ENCODE measurements around the gene GPC6. TPM values are rescaled to one million over a fixed set of nuclear protein-coding genes. Genes with fewer than 3 reads are reported as not detected.

Gene GPC6
- total RNA-seq, 2 experiments from 2014 or later, result not detected

- ChIA-PET POLR2A (no interaction called here), CTCF (ENCODE audit: unreplicated experiment) (no interaction called here)
- Histone ChIP-seq H3K9me2 (ENCODE audit: insufficient read depth, low read length) (no peaks in the 10 kb centered on the region), H3K36me3 (ENCODE audit: insufficient read depth, low read length) (no peaks in the 10 kb centered on the region), H2AFZ (ENCODE audit: low read length) (no peak overlapping the region), H3K79me2 (ENCODE audit: insufficient read depth, low read depth, low read length) (no peaks in the 10 kb centered on the region), H4K20me1 (ENCODE audit: insufficient read depth, low read length) (no peaks in the 10 kb centered on the region), H3K4me2 (ENCODE audit: low read length) (no peak overlapping the region), H3K4me1 (ENCODE audit: insufficient read depth, low read length, poor library complexity, severe bottlenecking) (no peaks in the 10 kb centered on the region), H3K4me3 (ENCODE audit: low read depth, low read length, poor library complexity, severe bottlenecking) (no peak overlapping the region), H3K27ac (ENCODE audit: low read depth, low read length, poor library complexity, severe bottlenecking) (no peak overlapping the region), H3K9me3 (ENCODE audit: low read length) (no peaks in the 10 kb centered on the region)
- DNase-seq (ENCODE audit: low spot score), result no peak
- intact Hi-C loops (cut with micrococcal nuclease; ENCODE audit: unreplicated experiment), result no loop called here
- no peak for TF ChIP-seq CTCF (conservative IDR thresholded peaks at IDR 0.05; ENCODE audit: low read length)
- no peak for TF ChIP-seq EZH2phosphoT487 (IDR thresholded peaks at IDR 0.05; ENCODE audit: borderline replicate concordance, low read depth, low read length)
- no TSS peak for BruUV-seq (replicated peaks)
Measured at GRCh38 chr13:93305886-93306285, 79.3 kb downstream of the GPC6 start.

GRCh38 chr13:93307136-93307535 lies 80.5 kb downstream of the GPC6 start:
- H3K79me2 ChIP-seq (ENCODE audit: insufficient read depth, low read depth, low read length), result no peaks in the 10 kb centered on the region
- no peak overlapping the region for H3K27ac ChIP-seq (ENCODE audit: low read depth, low read length, poor library complexity, severe bottlenecking)
- no TSS peak for BruUV-seq (replicated peaks)
- no peaks in the 10 kb centered on the region for H3K36me3 ChIP-seq (ENCODE audit: insufficient read depth, low read length)
- CTCF ChIA-PET (ENCODE audit: unreplicated experiment), result no interaction called here
- no peak overlapping the region for H3K4me3 ChIP-seq (ENCODE audit: low read depth, low read length, poor library complexity, severe bottlenecking)
- intact Hi-C loops (cut with micrococcal nuclease; ENCODE audit: unreplicated experiment), result no loop called here
- H3K9me2 ChIP-seq (ENCODE audit: insufficient read depth, low read length), result no peaks in the 10 kb centered on the region
- no peak overlapping the region for H3K4me2 ChIP-seq (ENCODE audit: low read length)
- DNase-seq (ENCODE audit: low spot score), result no peak
- no peaks in the 10 kb centered on the region for H3K9me3 ChIP-seq (ENCODE audit: low read length)
- H4K20me1 ChIP-seq (ENCODE audit: insufficient read depth, low read length), result no peaks in the 10 kb centered on the region
- no peaks in the 10 kb centered on the region for H3K4me1 ChIP-seq (ENCODE audit: insufficient read depth, low read length, poor library complexity, severe bottlenecking)
- no peak overlapping the region for H2AFZ ChIP-seq (ENCODE audit: low read length)
- TF ChIP-seq EZH2phosphoT487 (IDR thresholded peaks at IDR 0.05; ENCODE audit: borderline replicate concordance, low read depth, low read length), result no peak
- TF ChIP-seq CTCF (conservative IDR thresholded peaks at IDR 0.05; ENCODE audit: low read length), result no peak
- POLR2A ChIA-PET, result no interaction called here

GRCh38 chr13:93307651-93308050 lies 81.0 kb downstream of the GPC6 start:
- POLR2A ChIA-PET, result no interaction called here
- Histone ChIP-seq H3K4me2 (ENCODE audit: low read length) (no peak overlapping the region), H3K79me2 (ENCODE audit: insufficient read depth, low read depth, low read length) (no peaks in the 10 kb centered on the region), H3K36me3 (ENCODE audit: insufficient read depth, low read length) (no peaks in the 10 kb centered on the region), H3K9me3 (ENCODE audit: low read length) (no peaks in the 10 kb centered on the region), H3K9me2 (ENCODE audit: insufficient read depth, low read length) (no peaks in the 10 kb centered on the region), H2AFZ (ENCODE audit: low read length) (no peak overlapping the region), H3K4me3 (ENCODE audit: low read depth, low read length, poor library complexity, severe bottlenecking) (no peak overlapping the region), H4K20me1 (ENCODE audit: insufficient read depth, low read length) (no peaks in the 10 kb centered on the region), H3K4me1 (ENCODE audit: insufficient read depth, low read length, poor library complexity, severe bottlenecking) (no peaks in the 10 kb centered on the region), H3K27ac (ENCODE audit: low read depth, low read length, poor library complexity, severe bottlenecking) (no peak overlapping the region)
- BruUV-seq (replicated peaks), result no TSS peak
- DNase-seq (ENCODE audit: low spot score), result no peak
- intact Hi-C loops (cut with micrococcal nuclease; ENCODE audit: unreplicated experiment), result no loop called here
- TF ChIP-seq EZH2phosphoT487 (IDR thresholded peaks at IDR 0.05; ENCODE audit: borderline replicate concordance, low read depth, low read length) (no peak), CTCF (conservative IDR thresholded peaks at IDR 0.05; ENCODE audit: low read length) (no peak)
- CTCF ChIA-PET (ENCODE audit: unreplicated experiment), result no interaction called here

All from OCI-LY7 (cell line).